ENCODE data around the gene AFF2. TPM values are rescaled to one million over a fixed set of nuclear protein-coding genes. Genes with fewer than 3 reads are reported as not detected.

Gene AFF2
- total RNA-seq, 5 donors from 2014 or later (not counting 1 experiment from before 2014, with no cell fraction given), result 0.95 to 4.1 (median 2.3) TPM

DNA sequence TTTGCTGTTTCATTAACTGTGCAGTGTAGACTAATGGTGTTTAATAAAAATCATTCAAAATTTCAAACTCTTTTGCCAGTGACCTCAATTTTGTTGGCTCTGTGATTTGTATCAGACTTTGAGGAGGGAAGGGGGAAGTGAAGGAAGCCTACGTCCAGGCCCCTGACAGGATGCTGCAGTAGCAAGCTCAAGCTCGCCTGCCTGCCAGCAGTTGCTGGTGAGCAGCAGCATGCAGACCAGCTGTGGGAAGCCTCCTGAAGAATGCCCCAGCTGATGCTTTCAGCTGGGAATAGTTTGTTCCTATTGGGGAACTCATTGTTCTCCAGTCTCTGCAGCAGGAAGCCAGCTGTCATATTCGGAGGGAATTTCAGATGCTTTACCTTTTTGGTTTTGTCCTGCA is 495.2 kb downstream of the AFF2 start:
- no peaks in the 10 kb centered on the region for H3K36me3 ChIP-seq (ENCODE audit: control insufficient read depth in 2 of 2, extremely low read depth in 1 of 2, insufficient read depth in 1 of 2, low read length in 1 of 2)
- Mint-ChIP-seq H3K27me3 (peaks cover 0 to 14% of the 10 kb centered on the region in 2 donors), H3K4me1 (no peaks in the 10 kb centered on the region), H3K36me3 (no peaks in the 10 kb centered on the region), H3K4me3 (no peak overlapping the region), H3K9me3 (no peaks in the 10 kb centered on the region), H3K27ac (no peak overlapping the region)
- ATAC-seq (replicated peaks in 1 of 4) (no peak), DNase-seq (no peak)
- ChIA-PET CTCF (no interaction called here), POLR2A (no interaction called here)
- H3K9me3 ChIP-seq, result no peaks in the 10 kb centered on the region
- H3K27ac ChIP-seq (ENCODE audit: low read length), result no peak overlapping the region
- no peaks in the 10 kb centered on the region for H3K27me3 ChIP-seq (replicated peaks in 1 of 2; ENCODE audit: control insufficient read depth in 2 of 2, extremely low read depth in 1 of 2, insufficient read depth in 2 of 2, low read length in 1 of 2)
- WGBS (ENCODE audit: insufficient coverage), result 63% methylated on average over 3 of the region's 3 CpGs
- H3K4me3 ChIP-seq (ENCODE audit: control insufficient read depth in 1 of 2, extremely low read depth in 1 of 2, low read length in 1 of 2), result no peak overlapping the region
- H3K4me1 ChIP-seq (ENCODE audit: control insufficient read depth in 1 of 2, extremely low read depth in 1 of 2, insufficient read depth in 2 of 2, low read length in 2 of 2), result no peaks in the 10 kb centered on the region

DNA sequence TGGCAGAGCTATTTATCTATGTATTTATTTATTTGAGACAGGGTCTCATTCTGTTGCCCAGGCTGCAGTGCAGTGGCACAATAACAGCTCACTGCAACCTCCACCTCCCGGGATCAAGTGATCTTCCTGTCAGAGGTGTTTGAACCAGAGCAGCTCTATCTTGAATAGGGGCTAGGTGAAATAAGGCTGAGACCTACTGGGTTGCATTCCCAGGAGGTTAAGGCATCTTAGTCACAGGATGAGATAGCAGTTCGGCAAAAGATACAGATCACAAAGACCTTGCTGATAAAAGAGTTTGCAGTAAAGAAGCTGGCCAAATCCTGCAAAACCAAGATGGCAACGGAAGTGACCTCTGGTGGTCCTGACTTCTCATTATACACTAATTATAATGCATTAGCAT is 501.9 kb downstream of the AFF2 start:
- Histone ChIP-seq H3K4me1 (ENCODE audit: control insufficient read depth in 1 of 2, extremely low read depth in 1 of 2, insufficient read depth in 2 of 2, low read length in 2 of 2) (no peaks in the 10 kb centered on the region), H3K4me3 (ENCODE audit: control insufficient read depth in 1 of 2, extremely low read depth in 1 of 2, low read length in 1 of 2) (no peak overlapping the region), H3K9me3 (no peaks in the 10 kb centered on the region), H3K27me3 (replicated peaks in 1 of 2; ENCODE audit: control insufficient read depth in 2 of 2, extremely low read depth in 1 of 2, insufficient read depth in 2 of 2, low read length in 1 of 2) (no peaks in the 10 kb centered on the region), H3K27ac (ENCODE audit: low read length) (no peak overlapping the region), H3K36me3 (ENCODE audit: control insufficient read depth in 2 of 2, extremely low read depth in 1 of 2, insufficient read depth in 1 of 2, low read length in 1 of 2) (no peaks in the 10 kb centered on the region)
- H3K4me1 Mint-ChIP-seq, result no peaks in the 10 kb centered on the region
- peaks cover 0 to 9% of the 10 kb centered on the region in 2 donors for H3K27me3 Mint-ChIP-seq
- ATAC-seq (replicated peaks in 1 of 4) (no peak), DNase-seq (no peak)
- ChIA-PET POLR2A (no interaction called here), CTCF (no interaction called here)
- H3K36me3 Mint-ChIP-seq, result no peaks in the 10 kb centered on the region
- whole genome bisulfite sequencing (ENCODE audit: insufficient coverage), result no CpG with 5 or more reads among the region's 3 CpGs
- no peaks in the 10 kb centered on the region for H3K9me3 Mint-ChIP-seq
- no peak overlapping the region for H3K27ac Mint-ChIP-seq
- no peak overlapping the region for H3K4me3 Mint-ChIP-seq

DNA sequence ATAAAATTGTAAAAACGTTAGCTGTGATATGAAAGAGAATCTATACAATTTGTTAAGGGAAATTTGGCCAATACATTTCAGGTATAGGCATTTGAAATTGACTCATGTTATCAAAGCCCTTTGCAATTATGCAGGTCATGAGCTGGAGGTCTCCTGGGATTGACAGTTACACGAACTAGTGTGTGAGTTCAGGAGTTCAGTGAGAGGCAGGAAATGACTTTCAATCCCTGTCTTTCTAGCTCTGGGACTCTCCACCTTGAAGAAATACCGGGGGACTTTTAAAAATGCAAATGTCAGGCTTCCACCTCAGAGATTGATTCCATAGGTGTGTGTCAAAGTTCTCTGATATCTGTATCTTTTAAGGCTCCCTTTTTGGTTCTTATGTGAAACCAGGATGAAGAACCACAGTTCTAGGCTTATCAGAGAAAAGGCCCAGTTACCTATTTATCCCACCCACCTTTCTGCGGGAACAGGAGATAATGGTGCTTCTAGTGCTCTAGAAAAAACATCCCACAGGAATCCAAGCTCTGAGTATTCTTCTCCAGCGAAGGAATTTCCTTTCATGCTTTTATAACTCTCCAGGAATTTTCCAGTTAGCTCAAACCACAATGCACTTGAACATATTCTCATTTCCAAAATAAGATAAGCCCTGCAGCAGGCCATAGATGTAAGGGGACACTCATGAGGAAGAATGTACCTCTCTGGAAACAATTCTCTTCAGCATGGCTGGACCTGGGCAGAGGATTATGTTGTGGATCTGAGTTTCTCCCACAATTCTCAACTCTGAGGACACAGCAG is 503.6 kb downstream of the AFF2 start:
- Histone ChIP-seq H3K4me3 (ENCODE audit: control insufficient read depth in 1 of 2, extremely low read depth in 1 of 2, low read length in 1 of 2) (no peak overlapping the region), H3K27ac (ENCODE audit: low read length) (no peak overlapping the region), H3K27me3 (replicated peaks in 1 of 2; ENCODE audit: control insufficient read depth in 2 of 2, extremely low read depth in 1 of 2, insufficient read depth in 2 of 2, low read length in 1 of 2) (no peaks in the 10 kb centered on the region), H3K4me1 (ENCODE audit: control insufficient read depth in 1 of 2, extremely low read depth in 1 of 2, insufficient read depth in 2 of 2, low read length in 2 of 2) (no peaks in the 10 kb centered on the region), H3K9me3 (no peaks in the 10 kb centered on the region), H3K36me3 (ENCODE audit: control insufficient read depth in 2 of 2, extremely low read depth in 1 of 2, insufficient read depth in 1 of 2, low read length in 1 of 2) (no peaks in the 10 kb centered on the region)
- Mint-ChIP-seq H3K27me3 (peaks cover 0 to 9% of the 10 kb centered on the region in 2 donors), H3K36me3 (no peaks in the 10 kb centered on the region), H3K9me3 (no peaks in the 10 kb centered on the region), H3K27ac (no peak overlapping the region), H3K4me3 (no peak overlapping the region), H3K4me1 (no peaks in the 10 kb centered on the region)
- no peak for ATAC-seq (replicated peaks in 1 of 4)
- ChIA-PET CTCF (no interaction called here), POLR2A (no interaction called here)
- DNase-seq, result no peak
- WGBS (ENCODE audit: insufficient coverage), result 86% methylated on average over 1 of the region's 5 CpGs

DNA sequence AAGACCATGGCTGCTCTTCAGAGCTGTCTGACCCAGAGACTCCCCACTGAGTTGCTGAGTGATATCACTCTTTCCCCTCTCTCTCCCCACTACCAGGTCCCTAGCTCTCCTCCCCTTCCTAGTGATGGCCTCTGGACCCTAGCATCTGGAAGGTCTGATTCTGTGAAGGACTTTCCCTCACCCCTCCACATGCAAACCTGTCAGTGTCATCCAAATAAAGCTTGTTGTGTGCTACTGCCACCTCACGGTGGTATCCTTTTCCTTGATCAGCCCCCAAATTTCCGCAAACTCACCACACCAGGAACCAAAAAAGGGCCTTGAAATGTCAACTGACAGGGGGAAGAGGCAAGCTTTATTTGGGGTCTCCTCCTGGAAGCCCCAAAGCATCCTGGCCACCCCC is 504.5 kb downstream of the AFF2 start:
- Mint-ChIP-seq H3K27ac (no peak overlapping the region), H3K27me3 (peaks cover 0 to 9% of the 10 kb centered on the region in 2 donors), H3K4me1 (no peaks in the 10 kb centered on the region), H3K9me3 (no peaks in the 10 kb centered on the region), H3K36me3 (no peaks in the 10 kb centered on the region), H3K4me3 (no peak overlapping the region)
- CTCF ChIA-PET, result no interaction called here
- H3K27ac ChIP-seq (ENCODE audit: low read length), result no peak overlapping the region
- no peak overlapping the region for H3K4me3 ChIP-seq (ENCODE audit: control insufficient read depth in 1 of 2, extremely low read depth in 1 of 2, low read length in 1 of 2)
- POLR2A ChIA-PET, result no interaction called here
- DNase-seq, result no peak
- H3K36me3 ChIP-seq (ENCODE audit: control insufficient read depth in 2 of 2, extremely low read depth in 1 of 2, insufficient read depth in 1 of 2, low read length in 1 of 2), result no peaks in the 10 kb centered on the region
- WGBS (ENCODE audit: insufficient coverage), result no CpG with 5 or more reads among the region's 2 CpGs
- no peak for ATAC-seq (replicated peaks in 1 of 4)
- H3K27me3 ChIP-seq (replicated peaks in 1 of 2; ENCODE audit: control insufficient read depth in 2 of 2, extremely low read depth in 1 of 2, insufficient read depth in 2 of 2, low read length in 1 of 2), result no peaks in the 10 kb centered on the region
- no peaks in the 10 kb centered on the region for H3K9me3 ChIP-seq
- H3K4me1 ChIP-seq (ENCODE audit: control insufficient read depth in 1 of 2, extremely low read depth in 1 of 2, insufficient read depth in 2 of 2, low read length in 2 of 2), result no peaks in the 10 kb centered on the region

DNA sequence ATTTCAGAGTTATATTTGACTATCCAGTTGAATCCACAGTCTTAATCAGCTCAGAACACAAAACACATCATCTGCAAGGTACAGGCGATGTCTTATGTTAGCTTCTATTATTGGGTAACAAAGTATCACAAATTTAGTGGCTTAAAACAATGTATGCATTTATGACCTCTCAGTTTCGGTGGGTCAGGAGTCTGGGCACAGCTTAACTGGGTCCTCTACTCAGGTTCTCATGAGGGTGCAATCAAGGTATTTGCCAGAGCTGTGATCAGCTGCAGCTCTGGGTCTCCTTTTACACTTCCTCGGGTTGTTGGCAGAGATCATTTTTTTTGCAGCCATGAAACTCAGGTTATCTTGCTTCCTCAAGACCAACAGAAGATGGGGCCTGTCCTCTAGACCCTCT is 505.8 kb downstream of the AFF2 start:
- Histone ChIP-seq H3K9me3 (no peaks in the 10 kb centered on the region), H3K27me3 (replicated peaks in 1 of 2; ENCODE audit: control insufficient read depth in 2 of 2, extremely low read depth in 1 of 2, insufficient read depth in 2 of 2, low read length in 1 of 2) (no peaks in the 10 kb centered on the region), H3K27ac (ENCODE audit: low read length) (no peak overlapping the region), H3K36me3 (ENCODE audit: control insufficient read depth in 2 of 2, extremely low read depth in 1 of 2, insufficient read depth in 1 of 2, low read length in 1 of 2) (no peaks in the 10 kb centered on the region), H3K4me3 (ENCODE audit: control insufficient read depth in 1 of 2, extremely low read depth in 1 of 2, low read length in 1 of 2) (no peak overlapping the region), H3K4me1 (ENCODE audit: control insufficient read depth in 1 of 2, extremely low read depth in 1 of 2, insufficient read depth in 2 of 2, low read length in 2 of 2) (no peaks in the 10 kb centered on the region)
- no peak overlapping the region for H3K4me3 Mint-ChIP-seq
- DNase-seq (no peak), ATAC-seq (replicated peaks in 1 of 4) (no peak)
- no peak overlapping the region for H3K27ac Mint-ChIP-seq
- POLR2A ChIA-PET, result no interaction called here
- CTCF ChIA-PET, result no interaction called here
- H3K27me3 Mint-ChIP-seq, result peaks cover 0 to 9% of the 10 kb centered on the region in 2 donors
- no peaks in the 10 kb centered on the region for H3K9me3 Mint-ChIP-seq
- H3K4me1 Mint-ChIP-seq, result no peaks in the 10 kb centered on the region
- 40% methylated on average over 1 of the region's 3 CpGs for WGBS (ENCODE audit: insufficient coverage)
- no peaks in the 10 kb centered on the region for H3K36me3 Mint-ChIP-seq

DNA sequence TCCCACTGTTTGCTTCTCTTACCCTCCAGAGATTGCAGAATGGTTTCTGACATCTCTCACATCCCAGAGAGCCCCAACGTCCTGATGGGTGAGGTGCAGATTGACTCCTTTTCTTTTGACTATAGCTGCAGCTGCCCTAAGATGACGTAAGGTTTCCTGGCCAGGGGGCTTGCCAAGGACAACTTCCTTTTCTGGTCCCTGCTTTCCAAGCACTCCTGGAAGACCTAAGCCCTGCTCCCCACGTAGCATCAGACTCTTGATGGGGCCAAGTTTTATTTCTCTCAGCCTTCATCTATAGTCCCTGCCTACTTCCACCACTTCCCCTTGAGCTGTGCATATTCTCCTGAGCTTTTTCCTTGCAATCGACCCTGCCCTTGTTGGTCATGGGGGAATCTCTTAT is 507.0 kb downstream of the AFF2 start:
- Mint-ChIP-seq H3K36me3 (no peaks in the 10 kb centered on the region), H3K27ac (no peak overlapping the region), H3K4me1 (no peaks in the 10 kb centered on the region), H3K4me3 (no peak overlapping the region), H3K9me3 (no peaks in the 10 kb centered on the region), H3K27me3 (peaks cover 0 to 9% of the 10 kb centered on the region in 2 donors)
- Histone ChIP-seq H3K36me3 (ENCODE audit: control insufficient read depth in 2 of 2, extremely low read depth in 1 of 2, insufficient read depth in 1 of 2, low read length in 1 of 2) (no peaks in the 10 kb centered on the region), H3K9me3 (no peaks in the 10 kb centered on the region), H3K4me3 (ENCODE audit: control insufficient read depth in 1 of 2, extremely low read depth in 1 of 2, low read length in 1 of 2) (no peak overlapping the region), H3K4me1 (ENCODE audit: control insufficient read depth in 1 of 2, extremely low read depth in 1 of 2, insufficient read depth in 2 of 2, low read length in 2 of 2) (no peaks in the 10 kb centered on the region), H3K27me3 (replicated peaks in 1 of 2; ENCODE audit: control insufficient read depth in 2 of 2, extremely low read depth in 1 of 2, insufficient read depth in 2 of 2, low read length in 1 of 2) (no peaks in the 10 kb centered on the region), H3K27ac (ENCODE audit: low read length) (no peak overlapping the region)
- ChIA-PET POLR2A (no interaction called here), CTCF (no interaction called here)
- WGBS (ENCODE audit: insufficient coverage), result no CpG with 5 or more reads among the region's 4 CpGs
- no peak for ATAC-seq (replicated peaks in 1 of 4)
- no peak for DNase-seq

Data from T-cell (primary cell).